ENCODE data around the gene LLPH. TPM values are rescaled to one million over a fixed set of nuclear protein-coding genes. Genes with fewer than 3 reads are reported as not detected.
A peak's percentile ranks its signal among the peaks of the same experiment; 100 is the strongest.

LLPH gene
- total RNA-seq, 1 experiment from 2014 or later = 32.3 TPM

DNA sequence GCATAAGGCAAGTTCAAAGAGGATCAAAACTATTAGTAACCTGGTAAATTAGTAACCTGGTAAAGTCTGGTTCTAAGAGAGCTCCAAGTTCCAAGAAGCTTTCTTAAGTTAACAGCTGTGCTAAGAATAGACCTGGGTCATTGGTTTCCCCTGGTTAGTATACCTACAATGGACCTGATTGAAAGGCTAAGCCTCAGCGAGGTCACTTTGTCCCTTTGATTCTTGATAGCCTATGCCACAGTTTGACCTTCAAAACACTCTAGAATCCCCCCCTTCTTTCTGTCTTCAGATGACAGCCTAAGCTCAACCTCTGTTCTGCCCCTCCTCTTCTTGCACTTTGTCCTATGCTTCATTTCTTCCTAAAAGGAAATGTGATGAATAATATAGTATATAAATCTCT is 53.0 kb downstream of the LLPH start:
- no peaks in the 10 kb centered on the region; the same call in 1 of the 2 replicates for H3K9me3 ChIP-seq
- H3K4me3 ChIP-seq (ENCODE audit: low read depth, low read length) = no peak overlapping the region
- peaks cover 7% of the 10 kb centered on the region for H3K4me1 Mint-ChIP-seq (ENCODE audit: low read depth, unreplicated experiment)
- peaks cover 12% of the 10 kb centered on the region; the same call in 1 of the 2 replicates for H3K4me1 ChIP-seq
- no peaks in the 10 kb centered on the region for H3K36me3 ChIP-seq (ENCODE audit: control insufficient read depth, insufficient read depth, low read length)
- TF ChIP-seq, protein P1, sequence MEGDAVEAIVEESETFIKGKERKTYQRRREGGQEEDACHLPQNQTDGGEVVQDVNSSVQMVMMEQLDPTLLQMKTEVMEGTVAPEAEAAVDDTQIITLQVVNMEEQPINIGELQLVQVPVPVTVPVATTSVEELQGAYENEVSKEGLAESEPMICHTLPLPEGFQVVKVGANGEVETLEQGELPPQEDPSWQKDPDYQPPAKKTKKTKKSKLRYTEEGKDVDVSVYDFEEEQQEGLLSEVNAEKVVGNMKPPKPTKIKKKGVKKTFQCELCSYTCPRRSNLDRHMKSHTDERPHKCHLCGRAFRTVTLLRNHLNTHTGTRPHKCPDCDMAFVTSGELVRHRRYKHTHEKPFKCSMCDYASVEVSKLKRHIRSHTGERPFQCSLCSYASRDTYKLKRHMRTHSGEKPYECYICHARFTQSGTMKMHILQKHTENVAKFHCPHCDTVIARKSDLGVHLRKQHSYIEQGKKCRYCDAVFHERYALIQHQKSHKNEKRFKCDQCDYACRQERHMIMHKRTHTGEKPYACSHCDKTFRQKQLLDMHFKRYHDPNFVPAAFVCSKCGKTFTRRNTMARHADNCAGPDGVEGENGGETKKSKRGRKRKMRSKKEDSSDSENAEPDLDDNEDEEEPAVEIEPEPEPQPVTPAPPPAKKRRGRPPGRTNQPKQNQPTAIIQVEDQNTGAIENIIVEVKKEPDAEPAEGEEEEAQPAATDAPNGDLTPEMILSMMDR (IDR thresholded peaks at IDR 0.05; ENCODE audit: insufficient read depth in 1 of 2, low read depth in 1 of 2, low read length in 1 of 2, severe bottlenecking in 1 of 2, unreplicated experiment in 1 of 2) = no peak
- H3K27me3 ChIP-seq (replicated peaks; ENCODE audit: control insufficient read depth, insufficient read depth, low read length) = no peaks in the 10 kb centered on the region
- intact Hi-C loops (cut with micrococcal nuclease; ENCODE audit: unreplicated experiment) = no loop called here
- H3K27ac Mint-ChIP-seq (ENCODE audit: unreplicated experiment) = no peak overlapping the region
- ChIA-PET CTCF (interaction anchor here (0.6 kb wide), 1 partner anchor 11 kb away, joined by 4 read pairs; no protein-coding TSS in a partner anchor), POLR2A (no interaction called here)
- DNase-seq = peak; percentile 37 to 39
- H3K36me3 Mint-ChIP-seq (ENCODE audit: insufficient read depth, unreplicated experiment) = no peaks in the 10 kb centered on the region
- no peak overlapping the region for H3K4me3 Mint-ChIP-seq (ENCODE audit: unreplicated experiment)
- no peaks in the 10 kb centered on the region for H3K27me3 Mint-ChIP-seq (ENCODE audit: insufficient read depth, unreplicated experiment)
- no TSS peak for BruUV-seq (replicated peaks)
- no peaks in the 10 kb centered on the region for H3K9me3 Mint-ChIP-seq (ENCODE audit: unreplicated experiment)

- ChIA-PET POLR2A (no interaction called here), CTCF (no interaction called here)
- Mint-ChIP-seq H3K27ac (ENCODE audit: unreplicated experiment) (no peak overlapping the region), H3K4me1 (ENCODE audit: low read depth, unreplicated experiment) (no peaks in the 10 kb centered on the region), H3K27me3 (ENCODE audit: insufficient read depth, unreplicated experiment) (no peaks in the 10 kb centered on the region), H3K36me3 (ENCODE audit: insufficient read depth, unreplicated experiment) (no peaks in the 10 kb centered on the region), H3K9me3 (ENCODE audit: unreplicated experiment) (no peaks in the 10 kb centered on the region), H3K4me3 (ENCODE audit: unreplicated experiment) (no peak overlapping the region)
- Histone ChIP-seq H3K4me3 (ENCODE audit: low read depth, low read length) (no peak overlapping the region), H3K27me3 (replicated peaks; ENCODE audit: control insufficient read depth, insufficient read depth, low read length) (no peaks in the 10 kb centered on the region), H3K36me3 (ENCODE audit: control insufficient read depth, insufficient read depth, low read length) (no peaks in the 10 kb centered on the region), H3K9me3 (no peaks in the 10 kb centered on the region; the same call in 1 of the 2 replicates), H3K4me1 (0 out of 2 replicates have a peak, but pooled peaks cover 12% of the 10 kb centered on the region)
- no TSS peak for BruUV-seq (replicated peaks)
- TF ChIP-seq, protein P1 (IDR thresholded peaks at IDR 0.05; ENCODE audit: insufficient read depth in 1 of 2, low read depth in 1 of 2, low read length in 1 of 2, severe bottlenecking in 1 of 2, unreplicated experiment in 1 of 2) = no peak
- no peak for DNase-seq
- intact Hi-C loops (cut with micrococcal nuclease; ENCODE audit: unreplicated experiment) = no loop called here
These were observed 56.0 kb downstream of the LLPH start for GRCh38 chr12:66074561-66074960.

- ChIA-PET POLR2A (no interaction called here), CTCF (no interaction called here)
- no peak for DNase-seq
- no peaks in the 10 kb centered on the region; the same call in 1 of the 2 replicates for H3K9me3 ChIP-seq
- no peaks in the 10 kb centered on the region for H3K27me3 ChIP-seq (replicated peaks; ENCODE audit: control insufficient read depth, insufficient read depth, low read length)
- H3K36me3 ChIP-seq (ENCODE audit: control insufficient read depth, insufficient read depth, low read length) = no peaks in the 10 kb centered on the region
- TF ChIP-seq, protein P1 (IDR thresholded peaks at IDR 0.05; ENCODE audit: insufficient read depth in 1 of 2, low read depth in 1 of 2, low read length in 1 of 2, severe bottlenecking in 1 of 2, unreplicated experiment in 1 of 2) = no peak
- no peaks in the 10 kb centered on the region for H3K4me1 Mint-ChIP-seq (ENCODE audit: low read depth, unreplicated experiment)
- no peaks in the 10 kb centered on the region for H3K36me3 Mint-ChIP-seq (ENCODE audit: insufficient read depth, unreplicated experiment)
- 0 out of 2 replicates have a peak, but pooled peaks cover 9% of the 10 kb centered on the region for H3K4me1 ChIP-seq
- H3K27me3 Mint-ChIP-seq (ENCODE audit: insufficient read depth, unreplicated experiment) = no peaks in the 10 kb centered on the region
- intact Hi-C loops (cut with micrococcal nuclease; ENCODE audit: unreplicated experiment) = no loop called here
- H3K4me3 ChIP-seq (ENCODE audit: low read depth, low read length) = no peak overlapping the region
- no peak overlapping the region for H3K27ac Mint-ChIP-seq (ENCODE audit: unreplicated experiment)
- BruUV-seq (replicated peaks) = no TSS peak
- no peaks in the 10 kb centered on the region for H3K9me3 Mint-ChIP-seq (ENCODE audit: unreplicated experiment)
- no peak overlapping the region for H3K4me3 Mint-ChIP-seq (ENCODE audit: unreplicated experiment)
These were observed 58.0 kb downstream of the LLPH start for GRCh38 chr12:66072566-66072965.
